Measurements from ENCODE around the gene PPRC1. TPM values are rescaled to one million over a fixed set of nuclear protein-coding genes. Genes with fewer than 3 reads are reported as not detected.

PPRC1 gene
- total and polyA plus RNA-seq, 4 experiments from 2014 or later, result 6.4 to 39.8 (median 29.6) TPM

DNA sequence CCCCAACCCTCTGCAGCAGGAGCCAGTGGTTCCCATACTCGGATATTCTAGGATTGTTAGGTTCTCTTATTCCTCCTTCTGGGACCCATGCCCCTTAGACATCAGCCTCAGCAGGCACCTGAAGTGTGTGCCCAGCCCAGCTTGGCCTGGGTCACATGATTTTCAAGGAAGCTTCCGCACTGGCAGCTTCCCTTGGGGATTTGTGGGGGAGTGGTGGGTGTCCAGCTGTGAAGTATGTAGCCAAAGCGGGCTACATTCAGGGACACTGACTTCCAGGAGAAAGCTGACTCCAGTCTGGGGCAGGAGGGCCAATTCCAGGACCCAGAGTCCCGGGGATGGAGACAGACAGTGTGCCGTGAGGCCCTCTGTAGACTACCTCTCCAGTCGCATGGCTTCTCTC, 14.0 kb upstream of the PPRC1 start:
- POLR2A ChIA-PET (ENCODE audit: partially characterized antibody), result interaction anchor here (0.8 to 2.0 kb wide), 6 partner anchors 10 to 277 kb away, joined by 3 to 11 read pairs (median 6); partner anchors contain the start of genes ARMH3, NFKB2, NOLC1 and PPRC1
- Histone ChIP-seq H3K4me3 (ENCODE audit: low read length in 2 of 2) (peak overlapping the region in 1 of 2 donors; percentile 77), H3K4me1 (ENCODE audit: insufficient read depth, low read length) (peaks cover 57% of the 10 kb centered on the region)

DNA sequence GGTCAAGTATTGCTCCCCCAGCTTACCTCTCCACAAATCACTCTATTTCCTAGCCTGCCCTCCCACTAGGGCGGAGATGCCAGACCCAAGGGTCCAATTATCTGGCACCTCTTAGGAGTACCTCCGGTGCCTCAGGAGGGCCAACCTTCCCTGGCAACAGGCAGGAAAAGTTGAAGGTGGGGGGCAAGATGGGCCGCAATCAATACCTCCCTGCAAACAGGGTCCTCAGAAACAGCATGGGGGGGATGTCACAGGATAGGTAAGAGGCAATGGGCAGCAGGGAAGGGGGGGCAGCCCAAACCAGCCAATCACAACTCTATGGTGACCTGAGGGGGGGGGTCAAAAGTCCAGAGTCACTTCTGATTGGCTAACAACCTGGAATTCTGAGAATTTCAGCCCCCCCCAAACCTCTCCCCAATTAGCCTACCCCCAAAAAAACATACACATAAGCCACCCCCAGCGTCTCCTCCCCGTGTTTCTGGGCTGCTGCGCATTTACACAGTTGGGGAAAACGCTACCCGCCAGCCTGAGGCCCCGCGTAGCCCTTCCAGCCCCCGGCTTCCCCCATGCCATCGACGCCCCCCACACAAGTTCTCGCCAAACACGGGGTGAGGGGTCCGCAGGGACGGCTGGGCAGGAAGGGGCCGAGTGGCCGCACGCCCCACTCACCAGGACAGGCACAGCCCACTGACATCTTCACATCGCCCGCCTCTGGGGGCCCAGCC, 13.3 kb upstream of the PPRC1 start:
- Mint-ChIP-seq H3K4me1 (peaks cover 34 to 78% (median 55%) of the 10 kb centered on the region in 4 donors), H3K36me3 (peaks cover 0 to 9% of the 10 kb centered on the region in 2 donors), H3K27ac (peak overlapping the region; percentile 92 to 98 (median 96)), H3K4me3 (peak overlapping the region; percentile 87 to 95 (median 93)), H3K9me3 (no peaks in the 10 kb centered on the region), H3K27me3 (no peaks in the 10 kb centered on the region)
- Histone ChIP-seq H3K4me3 (ENCODE audit: low read length in 2 of 2) (peak overlapping the region; percentile 77 to 86), H3K27ac (ENCODE audit: low read depth, low read length) (peak overlapping the region; percentile 90), H3K4me1 (ENCODE audit: insufficient read depth, low read length) (peaks cover 54% of the 10 kb centered on the region), H3K9me3 (ENCODE audit: control insufficient read depth in 1 of 2, low read length in 2 of 2) (no peaks in the 10 kb centered on the region), H3K27me3 (ENCODE audit: insufficient read depth, low read length) (no peaks in the 10 kb centered on the region), H3K36me3 (ENCODE audit: insufficient read depth, low read length) (no peaks in the 10 kb centered on the region)
- intact Hi-C loops (cut with micrococcal nuclease), result loop anchor here (1.0 to 5.0 kb wide), 3 partner anchors 13 to 277 kb away; partner anchors contain the start of genes KCNIP2 and NOLC1
- DNase-seq, result peak; percentile 23 to 63 (median 43)
- ChIA-PET POLR2A (ENCODE audit: partially characterized antibody) (interaction anchor here (0.8 to 2.7 kb wide), 5 partner anchors 9 to 525 kb away, joined by 3 to 17 read pairs (median 8); partner anchors contain the start of genes ARMH3, NOLC1, PPRC1 and TRIM8), CTCF (ENCODE audit: partially characterized antibody) (interaction anchor here (1.1 to 2.7 kb wide), 5 partner anchors 11 to 110 kb away, joined by 3 to 7 read pairs (median 4); no protein-coding TSS in a partner anchor)

More for the DNA sequence above, 14.0 kb upstream of the PPRC1 start:
- H3K4me1 Mint-ChIP-seq, result peaks cover 34 to 80% (median 55%) of the 10 kb centered on the region in 4 donors
- H3K27ac ChIP-seq (ENCODE audit: low read depth, low read length), result peak overlapping the region; percentile 90
- no peaks in the 10 kb centered on the region for H3K9me3 ChIP-seq (ENCODE audit: control insufficient read depth in 1 of 2, low read length in 2 of 2)
- CTCF ChIA-PET (ENCODE audit: partially characterized antibody), result interaction anchor here (1.1 to 2.7 kb wide), 5 partner anchors 12 to 109 kb away, joined by 3 to 7 read pairs (median 4); no protein-coding TSS in a partner anchor
- peaks cover 0 to 9% of the 10 kb centered on the region in 2 donors for H3K36me3 Mint-ChIP-seq
- H3K27ac Mint-ChIP-seq, result peak overlapping the region; percentile 92 to 98 (median 96)
- no peak for DNase-seq
- no peaks in the 10 kb centered on the region for H3K9me3 Mint-ChIP-seq
- no peaks in the 10 kb centered on the region for H3K36me3 ChIP-seq (ENCODE audit: insufficient read depth, low read length)
- no peaks in the 10 kb centered on the region for H3K27me3 ChIP-seq (ENCODE audit: insufficient read depth, low read length)
- H3K4me3 Mint-ChIP-seq, result peak overlapping the region; percentile 87 to 95 (median 93)
- H3K27me3 Mint-ChIP-seq, result no peaks in the 10 kb centered on the region
- intact Hi-C loops (cut with micrococcal nuclease), result loop anchor here (1.0 to 5.0 kb wide), 2 partner anchors 33 to 277 kb away; partner anchors contain the start of genes KCNIP2 and NOLC1

DNA sequence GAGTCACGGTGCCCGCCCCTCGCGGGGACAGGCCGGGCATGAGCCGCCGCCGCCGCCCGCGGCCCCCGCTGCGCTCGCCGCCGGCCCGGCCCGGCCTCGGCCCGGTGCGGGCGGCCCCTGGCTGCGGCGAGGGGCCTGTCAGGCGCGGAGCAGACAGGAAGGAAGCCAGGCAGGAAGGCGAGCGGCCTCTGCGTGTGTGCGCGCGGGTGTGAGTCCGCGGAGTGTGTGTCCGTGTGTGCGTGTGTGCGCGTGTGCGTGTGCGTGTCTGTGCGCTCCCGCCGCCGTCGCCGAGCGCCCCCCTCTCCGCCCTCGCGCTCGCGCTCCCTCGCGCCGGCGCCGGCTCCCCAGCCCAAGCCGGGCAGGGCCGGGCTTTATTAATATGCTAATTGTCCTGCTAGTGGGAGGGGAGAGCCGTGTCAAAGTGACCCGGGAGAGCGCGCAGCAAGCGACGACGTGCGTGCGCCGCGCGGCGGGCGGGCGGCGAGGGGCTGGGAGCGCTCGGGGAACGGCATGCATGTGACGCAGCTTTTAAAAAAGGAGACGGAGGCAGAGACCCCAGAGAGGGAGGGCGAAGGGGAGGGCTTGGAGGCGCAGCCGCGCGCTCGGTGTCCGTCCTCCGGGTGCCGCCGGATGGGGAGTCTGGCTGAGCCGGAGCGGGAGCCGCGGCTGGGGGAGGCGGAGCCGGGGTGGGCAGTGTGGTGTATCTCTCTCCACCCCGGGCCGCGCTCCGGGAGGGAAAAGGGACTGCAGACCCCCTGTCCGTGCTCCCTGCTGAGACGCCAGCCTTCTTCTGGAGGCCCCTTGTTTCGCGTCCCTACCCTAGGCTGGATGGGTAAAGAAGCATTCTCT, 12.5 kb upstream of the PPRC1 start, which contains the start of gene LDB1:
TSS of gene LDB1 (minus strand) at position 227 of the 849 bp plus-strand sequence. CDS start 258 bp downstream, outside the sequence.
- POLR2A ChIA-PET (ENCODE audit: partially characterized antibody), result interaction anchor here (0.8 to 3.4 kb wide), 6 partner anchors 11 to 524 kb away, joined by 3 to 24 read pairs (median 4); partner anchors contain the start of genes HPS6, NOLC1, PPRC1 and TRIM8
- intact Hi-C loops (cut with micrococcal nuclease), result loop anchor here (1.0 kb wide), 1 partner anchor 12 kb away; no protein-coding TSS in a partner anchor

DNA sequence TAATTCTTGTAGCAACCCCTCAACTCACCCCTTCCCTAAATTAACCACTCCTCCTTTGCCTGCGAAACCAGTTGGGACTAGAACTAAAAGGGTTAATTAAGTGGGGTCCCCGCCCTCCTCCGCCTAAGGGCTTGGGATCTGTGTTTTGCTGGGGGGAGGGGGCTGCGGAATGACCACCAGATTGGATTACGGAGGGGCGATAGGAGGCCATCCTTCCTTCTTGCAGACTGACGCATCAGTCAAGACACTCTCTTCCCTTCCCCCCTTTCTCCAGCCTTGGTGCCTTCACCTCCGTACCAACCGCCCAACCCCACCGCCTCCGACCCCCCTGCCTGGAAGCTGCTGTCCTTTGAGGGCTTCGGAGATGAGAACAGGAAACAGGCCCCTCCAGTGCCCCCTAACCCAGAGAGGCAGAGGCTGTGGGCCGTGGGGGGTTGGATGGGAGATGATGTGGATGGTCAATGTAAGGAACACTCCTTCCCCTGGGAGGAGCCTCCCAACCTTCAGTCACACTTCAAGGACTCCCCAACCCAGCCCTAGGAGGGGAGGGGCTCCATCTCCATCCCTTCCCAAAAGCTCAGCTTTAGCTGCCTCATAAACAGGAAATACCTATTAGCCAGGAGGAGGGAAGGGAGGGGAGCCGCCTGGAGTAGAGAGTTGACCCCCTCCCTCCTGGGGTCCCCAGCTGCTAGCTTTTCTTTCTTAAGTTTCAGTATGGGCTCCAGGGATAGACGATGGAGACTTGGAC, 11.7 kb upstream of the PPRC1 start:
- no peaks in the 10 kb centered on the region for H3K36me3 ChIP-seq (ENCODE audit: insufficient read depth, low read length)
- peak in 1 of 5 donors; percentile 60 for DNase-seq
- POLR2A ChIA-PET (ENCODE audit: partially characterized antibody), result interaction anchor here (0.5 to 3.4 kb wide), 8 partner anchors 10 to 1620 kb away, joined by 3 to 24 read pairs (median 4); partner anchors contain the start of genes HPS6, NOLC1 and PPRC1
- H3K4me3 ChIP-seq (ENCODE audit: low read length in 2 of 2), result peak overlapping the region; percentile 61 to 78
- peak overlapping the region; percentile 92 to 95 (median 94) for H3K27ac Mint-ChIP-seq
- peaks cover 41% of the 10 kb centered on the region for H3K4me1 ChIP-seq (ENCODE audit: insufficient read depth, low read length)
- peaks cover 0 to 5% of the 10 kb centered on the region in 2 donors for H3K36me3 Mint-ChIP-seq
- H3K27me3 Mint-ChIP-seq, result no peaks in the 10 kb centered on the region
- H3K9me3 Mint-ChIP-seq, result no peaks in the 10 kb centered on the region
- H3K4me3 Mint-ChIP-seq, result peak overlapping the region; percentile 90 to 94 (median 91)
- CTCF ChIA-PET (ENCODE audit: partially characterized antibody), result interaction anchor here (0.9 to 1.8 kb wide), 2 partner anchors 8 to 11 kb away, joined by 3 to 11 read pairs; partner anchors contain the start of gene PPRC1
- intact Hi-C loops (cut with micrococcal nuclease), result loop anchor here (1.0 kb wide), 1 partner anchor 11 kb away; no protein-coding TSS in a partner anchor
- peak overlapping the region; percentile 90 for H3K27ac ChIP-seq (ENCODE audit: low read depth, low read length)
- no peaks in the 10 kb centered on the region for H3K9me3 ChIP-seq (ENCODE audit: control insufficient read depth in 1 of 2, low read length in 2 of 2)
- peaks cover 27 to 62% (median 42%) of the 10 kb centered on the region in 4 donors for H3K4me1 Mint-ChIP-seq
- H3K27me3 ChIP-seq (ENCODE audit: insufficient read depth, low read length), result no peaks in the 10 kb centered on the region

More for the DNA sequence above, 12.5 kb upstream of the PPRC1 start, which contains the start of gene LDB1:
- peaks cover 0 to 8% of the 10 kb centered on the region in 2 donors for H3K36me3 Mint-ChIP-seq
- peak within 1 kb of the TSS; percentile 90 for H3K27ac ChIP-seq (ENCODE audit: low read depth, low read length)
- H3K27ac Mint-ChIP-seq, result peak within 1 kb of the TSS; percentile 92 to 98 (median 96)
- no peaks in the 10 kb centered on the region for H3K36me3 ChIP-seq (ENCODE audit: insufficient read depth, low read length)
- H3K9me3 ChIP-seq (ENCODE audit: control insufficient read depth in 1 of 2, low read length in 2 of 2), result no peaks in the 10 kb centered on the region
- CTCF ChIA-PET (ENCODE audit: partially characterized antibody), result interaction anchor here (1.8 kb wide), 1 partner anchor 12 kb away, joined by 11 read pairs; the partner anchor contains the start of gene PPRC1
- peaks cover 33 to 70% (median 50%) of the 10 kb centered on the region in 4 donors for H3K4me1 Mint-ChIP-seq
- peak; percentile 72 to 81 (median 77) for DNase-seq
- peak within 1 kb of the TSS; percentile 91 to 95 (median 94) for H3K4me3 Mint-ChIP-seq
- peaks cover 49% of the 10 kb centered on the region for H3K4me1 ChIP-seq (ENCODE audit: insufficient read depth, low read length)
- no peaks in the 10 kb centered on the region for H3K9me3 Mint-ChIP-seq
- H3K27me3 Mint-ChIP-seq, result no peaks in the 10 kb centered on the region
- H3K4me3 ChIP-seq (ENCODE audit: low read length in 2 of 2), result peak within 1 kb of the TSS; percentile 78 to 86
- no peaks in the 10 kb centered on the region for H3K27me3 ChIP-seq (ENCODE audit: insufficient read depth, low read length)

DNA sequence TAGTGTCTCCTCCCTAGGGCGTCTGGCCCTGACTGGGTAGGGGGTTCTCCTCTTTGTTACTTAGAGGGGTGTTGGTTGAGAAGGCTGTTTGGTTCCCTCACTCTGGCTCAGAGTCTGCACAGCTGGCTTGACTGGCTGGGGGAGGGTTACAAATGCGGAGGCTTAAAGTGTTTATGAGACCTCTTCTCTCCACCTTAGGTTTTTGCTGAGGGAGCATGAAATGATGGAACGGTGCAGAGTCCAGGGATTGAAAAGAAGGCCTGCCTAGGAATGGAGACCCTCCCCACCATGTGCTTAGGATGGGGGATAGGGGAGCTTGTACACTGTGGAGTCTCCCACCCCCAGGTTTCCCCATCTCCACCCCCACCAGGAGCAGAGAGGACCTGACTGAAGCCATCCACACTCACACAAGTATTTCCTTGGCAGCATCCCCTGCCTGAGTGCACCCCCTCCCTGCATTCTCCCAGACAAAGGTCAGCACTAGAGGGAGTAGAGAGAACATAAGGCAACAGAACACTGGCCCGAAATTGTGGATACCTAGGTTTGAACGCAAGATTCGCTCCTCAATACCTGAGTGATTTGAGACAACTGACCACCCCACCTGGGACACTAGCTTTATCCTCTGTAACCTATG, 11.0 kb upstream of the PPRC1 start:
- ChIA-PET CTCF (ENCODE audit: partially characterized antibody) (interaction anchor here (0.9 to 1.8 kb wide), 2 partner anchors 8 to 10 kb away, joined by 3 to 11 read pairs; partner anchors contain the start of gene PPRC1), POLR2A (ENCODE audit: partially characterized antibody) (interaction anchor here (0.5 to 3.4 kb wide), 6 partner anchors 10 to 1621 kb away, joined by 3 to 24 read pairs (median 5); partner anchors contain the start of genes HPS6, NOLC1 and PPRC1)
- peak overlapping the region; percentile 84 to 94 (median 93) for H3K27ac Mint-ChIP-seq
- H3K4me1 Mint-ChIP-seq, result peaks cover 23 to 55% (median 37%) of the 10 kb centered on the region in 4 donors
- no peaks in the 10 kb centered on the region for H3K27me3 ChIP-seq (ENCODE audit: insufficient read depth, low read length)
- no peaks in the 10 kb centered on the region for H3K9me3 Mint-ChIP-seq
- no peaks in the 10 kb centered on the region for H3K36me3 ChIP-seq (ENCODE audit: insufficient read depth, low read length)
- no peaks in the 10 kb centered on the region for H3K27me3 Mint-ChIP-seq
- intact Hi-C loops (cut with micrococcal nuclease), result no loop called here
- peaks cover 34% of the 10 kb centered on the region for H3K4me1 ChIP-seq (ENCODE audit: insufficient read depth, low read length)
- H3K9me3 ChIP-seq (ENCODE audit: control insufficient read depth in 1 of 2, low read length in 2 of 2), result no peaks in the 10 kb centered on the region
- peaks cover 0 to 5% of the 10 kb centered on the region in 2 donors for H3K36me3 Mint-ChIP-seq
- peak overlapping the region; percentile 90 for H3K27ac ChIP-seq (ENCODE audit: low read depth, low read length)
- no peak for DNase-seq
- peak overlapping the region in 7 of 8 donors; percentile 90 to 94 (median 91) for H3K4me3 Mint-ChIP-seq
- H3K4me3 ChIP-seq (ENCODE audit: low read length in 2 of 2), result no peak overlapping the region

Measured in CD4-positive, alpha-beta memory T cell (primary cell).